Ramos (cell line): ENCODE data around the gene CSN2.
"Not testable (repeated sequence)": the region's sequence is repeated elsewhere in the genome, so short reads cannot be mapped to it uniquely, and the experiment has no call there.

Source experiments
- in situ Hi-C: fragments of 300-500 bp; cut with MboI; formaldehyde crosslinking; loops from one replicate; pipeline ENCODE4 v1.14.3; 2022; ENCODE audit warnings: low sequenced_read_pairs; ENCODE audit not compliant: unreplicated experiment

The CSN2 gene, protein sequence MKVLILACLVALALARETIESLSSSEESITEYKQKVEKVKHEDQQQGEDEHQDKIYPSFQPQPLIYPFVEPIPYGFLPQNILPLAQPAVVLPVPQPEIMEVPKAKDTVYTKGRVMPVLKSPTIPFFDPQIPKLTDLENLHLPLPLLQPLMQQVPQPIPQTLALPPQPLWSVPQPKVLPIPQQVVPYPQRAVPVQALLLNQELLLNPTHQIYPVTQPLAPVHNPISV

DNA sequence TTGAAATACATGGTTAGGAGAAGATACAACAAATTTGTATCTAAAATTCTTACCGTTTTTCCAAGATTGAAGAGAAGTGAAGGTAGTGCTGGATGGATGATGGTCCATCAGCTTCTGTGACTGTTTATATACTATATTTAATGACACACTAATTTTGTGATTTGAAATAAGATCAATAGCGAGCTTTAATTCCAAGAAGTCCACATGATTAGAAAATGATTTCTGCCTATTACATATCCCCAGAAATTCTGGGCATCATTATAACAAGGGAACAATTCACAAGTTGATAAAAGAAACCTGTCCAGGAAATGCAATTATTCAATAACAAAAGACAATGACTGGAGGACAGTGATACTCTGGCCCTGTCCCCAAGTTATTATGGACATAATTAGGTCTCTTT, at the start of gene CSN2:
Gene CSN2 (minus strand): TSS at position 101 of the 400 bp plus-strand sequence. CDS start 4,733 bp downstream, outside the sequence.
- in situ Hi-C loops = no loop called here

DNA sequence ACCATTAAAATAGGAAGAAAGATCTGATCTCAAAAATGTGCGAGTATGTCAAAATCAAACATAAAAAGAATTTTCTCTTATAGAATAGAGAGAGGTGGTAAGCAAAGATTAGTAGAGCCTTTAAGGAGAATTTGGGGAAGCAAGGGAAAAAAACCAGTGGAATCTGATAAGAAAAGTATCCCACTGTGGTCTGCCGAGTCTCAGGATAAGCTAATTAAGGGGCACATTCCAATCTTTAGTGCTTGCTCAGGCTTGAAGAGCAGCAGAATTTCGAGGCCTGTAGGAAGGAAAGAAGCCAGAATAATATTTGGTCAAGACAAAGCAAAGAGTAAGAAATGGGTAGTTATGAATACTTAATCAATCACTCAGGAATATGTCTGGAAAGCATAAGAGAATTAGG, 43.2 kb upstream of the CSN2 start:
- in situ Hi-C loops = no loop called here

DNA sequence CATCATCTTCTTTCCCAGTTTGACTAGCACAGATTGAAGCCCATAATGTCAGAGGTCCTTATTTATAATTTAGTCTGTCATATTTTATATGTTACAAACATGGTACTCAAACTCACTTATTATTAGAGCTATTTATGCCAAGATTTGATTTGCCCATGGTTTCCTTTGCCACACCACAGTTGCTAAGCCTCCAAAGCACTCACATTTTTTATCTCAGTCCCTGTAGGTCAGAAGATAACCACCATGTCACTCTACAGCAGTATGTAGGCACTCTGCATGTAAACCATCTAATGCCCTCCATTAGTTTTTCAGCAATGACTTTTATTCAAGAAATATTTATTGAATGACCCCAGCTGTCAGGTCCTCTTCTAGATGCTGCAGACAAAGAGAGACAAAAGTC, 37.0 kb upstream of the CSN2 start:
- in situ Hi-C loops = no loop called here

DNA sequence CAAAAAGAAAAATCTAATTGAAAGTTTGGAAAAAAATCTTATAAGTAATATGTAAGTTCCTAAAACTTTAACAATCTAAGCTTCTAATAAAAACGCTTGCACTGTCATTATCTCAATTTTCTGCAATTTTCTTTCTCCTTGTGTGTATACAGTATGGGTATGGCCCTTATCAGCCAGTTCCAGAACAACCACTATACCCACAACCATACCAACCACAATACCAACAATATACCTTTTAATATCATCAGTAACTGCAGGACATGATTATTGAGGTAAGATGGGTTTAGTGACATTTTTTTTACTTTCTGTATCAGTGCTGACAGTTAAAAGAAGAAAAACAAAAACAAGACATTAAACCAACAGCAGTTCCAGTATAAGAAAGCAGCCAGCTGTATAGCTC, 35.2 kb upstream of the CSN2 start:
- in situ Hi-C loops = no loop called here

DNA sequence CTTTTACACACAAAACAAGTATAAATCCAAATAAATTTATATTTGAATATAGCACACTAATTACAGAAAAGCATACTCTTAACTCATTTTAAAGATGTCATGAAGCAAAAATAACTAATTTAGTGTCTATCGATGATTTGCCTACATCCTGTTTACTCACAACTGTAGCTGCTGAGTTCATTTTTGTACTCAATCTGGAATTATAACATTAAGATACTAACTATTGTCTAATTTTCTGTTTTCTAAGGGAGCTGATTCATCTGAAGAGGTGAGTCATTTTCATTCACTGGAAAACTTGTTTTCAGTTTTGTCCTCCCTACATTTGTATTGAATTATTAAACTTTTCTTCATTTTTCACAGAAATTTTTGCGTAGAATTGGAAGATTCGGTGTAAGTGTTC, 33.9 kb upstream of the CSN2 start:
- in situ Hi-C loops = no loop called here

DNA sequence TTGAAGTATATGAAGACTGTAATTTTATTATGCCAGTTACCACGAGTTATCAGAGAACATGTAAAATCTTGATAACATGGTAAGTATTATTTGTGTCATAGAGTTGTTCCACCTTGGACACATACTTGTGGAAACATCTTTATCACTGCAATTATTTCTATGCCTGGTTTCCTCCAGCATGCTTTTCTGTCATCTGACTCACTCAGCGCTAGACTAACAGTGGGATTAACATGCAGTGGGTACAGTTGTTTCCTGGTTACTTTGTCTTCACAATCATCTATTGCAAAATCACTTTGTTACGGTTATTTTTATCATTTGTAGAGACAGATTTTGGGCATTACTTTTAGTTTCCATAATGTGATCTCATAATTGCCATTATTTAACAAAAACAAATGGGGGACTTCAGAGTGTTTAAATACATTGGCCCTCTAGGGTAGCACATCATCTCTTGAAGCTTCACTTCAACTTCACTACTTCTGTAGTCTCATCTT, 30.0 kb upstream of the CSN2 start, which contains the start of gene STATH:
Gene STATH (plus strand): TSS at position 441 of the 491 bp plus-strand sequence. CDS start 2,472 bp downstream, outside the sequence.
- in situ Hi-C loops = no loop called here

DNA sequence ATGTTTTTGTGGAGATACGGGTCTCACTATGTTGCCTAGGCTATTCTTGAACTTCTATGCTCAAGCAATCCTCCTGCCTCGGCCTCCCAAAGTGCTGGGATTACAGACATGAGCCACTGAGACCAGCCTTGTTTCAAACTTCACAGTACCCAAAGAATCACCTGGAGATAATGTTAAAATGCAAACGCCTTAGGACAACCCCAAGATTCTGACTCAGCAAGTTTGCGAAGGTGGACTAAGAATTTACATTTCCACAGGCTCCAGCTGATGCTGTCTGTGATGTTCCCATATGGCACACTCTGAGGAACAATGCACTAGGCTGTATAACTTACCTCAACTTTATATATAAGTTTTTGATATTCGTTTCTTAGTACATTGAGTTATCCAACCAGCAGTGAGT, 29.3 kb upstream of the CSN2 start:
- in situ Hi-C loops = no loop called here

DNA sequence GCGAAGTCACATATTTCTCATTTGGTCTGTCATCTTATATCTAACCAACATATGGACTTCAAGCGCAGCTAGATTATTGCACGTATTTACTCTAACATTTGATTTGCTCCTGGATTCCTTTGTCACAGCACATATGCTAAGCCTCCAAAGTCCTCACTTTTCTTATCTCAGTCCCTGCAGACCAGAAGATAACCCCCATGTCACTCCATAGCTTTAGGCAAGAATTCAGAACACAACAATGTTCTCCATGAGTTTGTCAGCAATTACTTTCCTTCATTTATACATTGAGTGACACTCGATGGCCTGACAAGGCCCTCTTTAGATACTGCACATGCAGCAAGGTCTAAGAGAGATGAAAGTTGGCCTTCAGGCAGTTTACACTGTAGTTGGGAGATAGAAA, 25.5 kb upstream of the CSN2 start:
- in situ Hi-C loops = no loop called here

DNA sequence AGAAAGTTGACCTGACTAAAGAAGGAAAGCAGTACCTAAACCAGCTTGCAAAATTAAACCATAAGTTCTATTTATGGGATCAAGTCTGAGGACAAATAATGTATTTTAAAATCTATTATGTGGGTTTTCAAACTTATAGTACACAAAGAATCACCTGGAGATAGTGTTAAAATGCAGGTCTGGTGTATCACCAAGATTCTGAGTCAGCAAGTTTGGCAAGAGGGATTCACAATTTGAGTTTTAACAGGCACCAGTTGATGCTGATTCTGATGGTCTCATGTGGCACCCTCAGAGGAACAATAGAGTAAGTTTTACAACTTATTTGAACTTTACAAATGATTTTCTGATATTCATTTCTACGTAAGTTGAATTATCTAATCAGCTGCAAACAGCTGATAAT, 21.1 kb upstream of the CSN2 start:
- in situ Hi-C loops = no loop called here

DNA sequence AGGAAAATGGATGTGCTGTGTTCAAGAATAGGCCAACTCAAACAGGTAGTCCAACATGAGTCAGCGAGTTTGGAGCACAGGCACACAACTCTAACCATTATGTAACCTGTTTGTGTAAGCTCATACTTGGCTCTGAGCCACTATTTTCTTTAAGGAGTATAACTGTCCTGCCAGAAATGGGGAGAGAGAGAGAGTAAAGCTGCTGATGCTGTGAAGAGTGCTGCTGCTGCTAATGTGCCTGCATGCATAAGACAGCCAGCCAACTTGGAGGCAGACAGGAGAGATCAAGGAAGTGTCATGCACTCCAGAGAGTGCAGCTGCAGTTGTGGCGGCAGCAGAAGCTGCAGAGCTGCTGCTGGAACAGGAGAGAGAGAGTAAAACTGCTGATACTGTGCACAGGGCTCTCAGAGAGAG, 18.5 kb upstream of the CSN2 start:
- in situ Hi-C loops = no loop called here

DNA sequence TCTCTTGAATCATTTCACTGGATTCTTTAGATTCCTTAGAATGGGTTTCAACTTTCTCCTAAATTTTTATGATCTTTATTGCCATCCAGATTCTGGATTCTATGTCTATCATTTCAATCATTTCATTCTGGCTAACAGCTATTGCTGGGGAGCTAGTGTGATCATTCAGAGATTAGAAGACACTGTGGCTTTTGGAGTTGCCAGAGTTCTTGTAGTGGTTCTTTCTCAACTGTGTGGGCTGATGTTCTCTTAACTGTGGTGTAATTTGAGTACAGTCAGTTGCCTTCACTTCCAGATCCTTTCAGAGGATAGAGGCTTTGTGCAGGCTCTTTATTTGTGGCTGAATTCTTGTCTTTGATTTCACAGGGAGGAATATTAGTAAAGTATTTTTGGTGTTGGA, 12.1 kb upstream of the CSN2 start:
- in situ Hi-C loops = no loop called here

DNA sequence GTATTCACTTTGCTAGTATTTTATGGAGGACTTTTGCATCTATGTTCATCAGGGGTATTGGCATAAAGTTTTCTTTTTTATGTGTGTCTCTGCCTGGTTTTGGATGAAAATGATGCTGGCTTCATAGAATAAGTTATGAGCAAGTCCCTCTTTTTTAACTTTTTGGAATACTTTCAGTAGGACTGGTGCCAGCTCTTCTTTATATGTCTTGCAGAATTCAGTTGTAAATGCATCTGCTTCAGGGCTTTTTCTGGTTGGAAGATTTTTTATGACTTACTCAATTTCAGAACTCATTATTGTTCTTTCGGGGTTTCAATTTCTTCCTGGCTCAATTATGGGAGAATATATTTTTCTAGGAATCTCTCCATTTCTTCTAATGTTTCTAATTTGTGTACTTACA, 9.1 kb upstream of the CSN2 start:
- in situ Hi-C loops = no loop called here

DNA sequence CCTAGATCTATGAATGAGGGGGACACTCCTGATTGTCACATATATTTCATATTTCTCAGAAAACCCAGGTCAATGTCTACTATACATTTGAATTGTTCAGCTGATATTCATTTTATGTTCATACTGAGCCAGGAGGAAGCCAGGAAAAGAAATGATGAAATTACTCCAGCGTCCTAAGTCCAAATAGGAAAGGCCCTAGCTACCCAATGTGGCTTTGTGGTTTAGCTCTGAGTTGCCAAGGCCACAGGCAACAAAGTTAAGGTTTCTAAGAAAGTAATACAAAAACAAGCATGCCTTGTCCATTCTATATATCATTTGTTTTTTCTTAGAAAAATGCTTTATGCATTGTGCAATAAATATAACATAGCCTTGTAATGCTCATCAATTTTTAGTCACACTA, 4.5 kb upstream of the CSN2 start:
- in situ Hi-C loops = no loop called here

DNA sequence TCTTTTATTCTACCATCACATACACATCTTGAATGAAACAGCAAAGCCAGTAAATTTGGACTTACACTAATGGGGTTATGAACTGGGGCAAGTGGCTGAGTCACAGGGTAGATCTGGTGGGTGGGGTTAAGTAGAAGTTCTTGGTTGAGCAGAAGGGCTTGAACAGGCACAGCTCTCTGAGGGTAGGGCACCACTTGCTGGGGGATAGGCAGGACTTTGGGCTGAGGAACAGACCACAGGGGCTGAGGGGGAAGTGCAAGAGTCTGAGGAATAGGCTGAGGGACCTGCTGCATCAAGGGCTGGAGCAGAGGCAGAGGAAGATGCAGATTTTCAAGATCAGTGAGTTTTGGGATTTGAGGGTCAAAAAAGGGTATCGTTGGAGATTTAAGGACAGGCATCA, 8.3 kb downstream of the CSN2 start:
- in situ Hi-C loops = no loop called here

DNA sequence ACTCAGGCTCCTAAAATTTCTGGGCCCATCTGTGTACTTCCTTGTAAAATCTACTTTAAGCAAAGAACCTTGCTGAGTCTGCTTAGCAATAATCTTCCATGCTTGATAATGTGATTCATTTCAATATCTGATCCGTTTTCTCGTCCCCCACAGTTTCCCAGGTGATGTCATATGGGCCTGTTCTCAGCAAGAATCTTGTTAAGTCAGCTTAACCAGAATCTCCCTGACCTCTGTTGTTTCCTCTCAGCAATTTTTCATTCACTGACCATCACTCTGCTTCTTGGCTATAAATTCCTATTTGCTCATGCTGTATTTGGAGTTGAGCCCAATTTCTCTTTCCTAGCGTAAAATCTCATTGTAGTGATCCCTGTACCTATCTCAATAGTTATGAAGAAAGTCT, 13.9 kb downstream of the CSN2 start:
- in situ Hi-C loops = no loop called here

DNA sequence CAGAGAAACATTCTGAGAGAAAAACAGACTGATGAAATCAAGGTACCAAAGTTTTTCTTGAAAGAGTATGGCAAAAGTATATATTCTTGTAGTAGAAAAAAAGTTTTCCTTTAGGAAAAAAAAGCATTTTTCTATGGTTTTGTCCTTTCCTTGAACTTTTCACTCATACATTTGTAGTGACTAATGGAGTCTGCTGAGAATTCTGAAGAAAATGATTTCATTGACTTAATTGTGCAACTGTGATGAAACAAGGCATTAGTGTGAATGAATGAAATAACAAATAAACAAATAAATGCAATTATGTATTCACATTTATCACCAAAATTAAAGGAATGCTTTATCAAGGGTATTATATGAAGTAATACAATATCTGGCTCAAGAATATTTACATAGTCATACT, 29.0 kb downstream of the CSN2 start:
- in situ Hi-C loops = no loop called here

DNA sequence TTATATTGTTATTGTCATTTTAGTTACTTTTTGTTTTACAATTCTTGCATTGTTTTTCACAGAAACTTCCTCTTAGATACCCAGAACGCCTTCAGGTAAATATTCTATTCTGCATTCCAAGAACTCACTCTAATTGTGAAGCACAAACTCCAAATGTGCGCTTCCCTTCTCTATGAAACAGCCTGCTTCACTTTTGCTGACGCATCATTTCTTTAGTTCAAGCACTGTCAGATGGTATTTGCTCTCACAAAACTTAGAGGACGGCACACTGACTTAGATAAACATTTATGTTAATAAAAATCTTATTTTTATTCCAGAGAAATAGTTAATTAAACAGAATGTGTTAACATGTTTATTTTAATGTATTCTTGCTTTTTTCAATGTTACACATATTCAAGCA, 31.4 kb downstream of the CSN2 start:
- in situ Hi-C loops = no loop called here

DNA sequence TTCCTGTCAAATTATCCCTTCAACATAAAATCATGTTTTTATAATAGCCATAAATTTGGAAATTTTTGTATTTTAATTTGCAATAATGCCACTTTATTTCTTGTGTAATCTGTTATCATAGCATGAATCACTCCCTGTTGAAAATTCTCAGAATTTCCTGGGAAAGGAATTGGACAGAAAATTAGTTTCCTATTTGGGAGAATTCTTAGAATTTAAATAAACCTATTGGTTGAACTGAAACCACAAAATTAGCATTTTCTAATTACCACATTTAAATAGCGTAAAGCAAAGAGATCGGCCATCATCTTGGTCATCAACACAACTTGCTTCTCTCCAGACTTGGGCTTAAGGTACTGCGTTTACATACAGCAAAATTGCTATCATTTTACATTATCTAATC, 34.8 kb downstream of the CSN2 start, which contains the start of gene CSN1S1:
Gene CSN1S1 (plus strand): TSS at position 301 of the 400 bp plus-strand sequence. CDS start 1,488 bp downstream, outside the sequence.
- in situ Hi-C loops = no loop called here

DNA sequence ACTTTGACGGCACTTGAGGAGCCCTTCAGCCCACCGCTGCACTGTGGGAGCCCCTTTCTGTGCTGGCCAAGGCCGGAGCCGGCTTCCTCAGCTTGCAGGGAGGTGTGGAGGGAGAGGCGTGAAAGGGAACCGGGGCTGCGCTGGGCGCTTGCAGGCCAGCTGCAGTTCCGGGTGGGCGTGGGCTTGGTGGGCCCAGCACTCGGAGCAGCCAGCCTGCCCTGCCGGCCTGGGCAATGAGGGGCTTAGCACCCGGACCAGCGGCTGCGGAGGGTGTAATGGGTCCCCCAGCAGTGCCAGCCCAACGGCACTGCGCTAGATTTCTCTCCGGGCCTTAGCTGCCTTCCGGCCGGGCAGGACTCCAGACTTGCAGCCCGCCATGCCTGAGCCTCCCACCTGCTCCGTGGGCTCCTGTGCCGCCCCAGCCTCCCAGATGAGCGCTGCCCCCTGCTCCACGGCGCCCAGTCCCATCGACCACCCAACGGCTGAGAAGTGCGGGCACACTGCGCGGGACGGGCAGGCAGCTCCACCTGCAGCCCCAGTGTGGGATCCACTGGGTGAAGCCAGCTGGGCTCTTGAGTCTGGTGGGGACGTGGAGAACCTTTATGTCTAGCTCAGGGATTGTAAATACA, 41.6 kb downstream of the CSN2 start:
- in situ Hi-C loops = not testable (repeated sequence)

DNA sequence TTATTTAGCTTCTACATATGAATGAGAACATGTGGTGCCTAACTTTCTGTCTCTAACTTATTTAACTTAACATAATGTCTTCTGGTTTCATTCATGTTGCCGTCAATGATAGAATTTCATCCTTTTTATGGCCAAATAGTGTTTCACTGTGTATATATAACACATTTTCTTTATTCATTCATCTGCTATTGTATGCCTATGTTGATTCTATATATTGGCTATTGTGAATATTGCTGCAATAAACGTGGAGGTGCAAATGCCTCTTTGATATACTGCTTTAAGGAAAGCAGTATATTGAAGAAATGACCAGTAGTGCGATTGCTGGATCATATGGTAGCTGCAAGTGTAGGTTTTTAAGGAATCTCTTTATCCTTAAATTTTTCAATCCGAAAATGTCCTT, 44.7 kb downstream of the CSN2 start:
- in situ Hi-C loops = no loop called here

DNA sequence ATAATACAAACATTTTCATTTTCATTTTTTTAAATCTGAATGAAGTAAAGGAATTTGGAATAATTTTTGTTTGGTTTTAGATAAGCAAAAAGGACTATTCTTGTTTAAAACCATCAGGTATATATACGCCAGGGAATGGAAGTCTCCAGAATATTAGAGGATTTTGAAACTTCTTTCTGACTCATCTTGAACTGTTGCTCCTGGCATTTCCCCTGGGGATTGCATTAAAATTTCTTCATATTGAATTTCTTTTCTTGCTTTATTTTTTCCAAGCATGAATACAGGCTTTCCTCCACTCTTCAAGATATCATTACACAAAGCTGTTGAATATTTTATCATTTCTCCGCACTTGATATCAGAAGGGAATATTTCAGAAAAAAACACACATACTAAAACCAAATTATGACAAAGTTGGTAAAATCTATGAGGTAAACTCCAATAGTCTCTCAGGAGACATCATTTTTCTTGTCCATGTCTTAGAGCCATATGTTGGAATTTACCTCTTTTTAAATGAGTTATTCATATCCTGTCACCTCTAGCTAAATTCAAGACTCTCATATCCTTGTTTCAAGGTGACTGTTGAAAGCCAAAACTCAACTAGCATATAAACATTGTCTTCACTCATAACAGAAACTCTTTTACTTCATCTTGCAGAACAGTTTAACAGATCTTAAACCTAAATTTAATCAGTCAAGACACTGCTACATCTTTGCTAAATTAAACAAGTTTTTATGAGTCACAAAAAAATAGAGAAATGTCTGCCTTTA, 55.3 kb downstream of the CSN2 start:
- in situ Hi-C loops = no loop called here
